Peyer's patch (tissue), 4 donors: ENCODE measurements around the gene GBP6.

Experiments
- POLR2A ChIP-seq, 2 donors: fragments of 450-650 bp; IDR thresholded peaks; one replicate each; pipeline ENCODE4 v1.5.1; 2017; ENCODE audit warnings: antibody characterized with exemption in 2 of 2, mild to moderate bottlenecking in 2 of 2, moderate library complexity in 2 of 2
- TF ChIP-seq, protein P1 (sequence below), 6 experiments: fragments of 450-650 bp in 4 of 6; fragments of 200-600 bp in 2 of 6; sonication (generic) in 1 of 6; IDR thresholded peaks; one replicate each; pipeline ENCODE4 v1.5.1; 2017 to 2019; ENCODE audit warnings: antibody characterized with exemption in 6 of 6, mild to moderate bottlenecking in 3 of 6, moderate library complexity in 1 of 6

DNA sequence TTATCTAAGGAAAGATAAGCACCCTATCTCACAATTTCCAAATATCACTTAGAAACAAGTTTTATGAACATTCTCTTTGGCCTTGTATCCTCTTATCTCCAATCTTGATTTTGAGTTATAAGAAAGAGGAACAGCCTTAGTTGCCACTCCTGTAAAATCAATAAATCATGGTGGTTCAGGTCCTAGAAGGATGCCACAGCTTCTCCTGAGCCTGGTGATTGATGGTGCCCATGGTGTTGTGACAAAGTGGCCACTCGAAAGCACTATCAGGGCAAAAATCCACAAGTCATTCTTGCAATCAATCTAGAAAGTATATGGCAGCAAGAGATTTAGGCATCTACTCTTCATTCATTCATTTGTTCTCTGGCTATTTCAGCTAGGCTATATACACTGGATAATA lies 27.8 kb downstream of the GBP6 start:
- TF ChIP-seq, protein P1, sequence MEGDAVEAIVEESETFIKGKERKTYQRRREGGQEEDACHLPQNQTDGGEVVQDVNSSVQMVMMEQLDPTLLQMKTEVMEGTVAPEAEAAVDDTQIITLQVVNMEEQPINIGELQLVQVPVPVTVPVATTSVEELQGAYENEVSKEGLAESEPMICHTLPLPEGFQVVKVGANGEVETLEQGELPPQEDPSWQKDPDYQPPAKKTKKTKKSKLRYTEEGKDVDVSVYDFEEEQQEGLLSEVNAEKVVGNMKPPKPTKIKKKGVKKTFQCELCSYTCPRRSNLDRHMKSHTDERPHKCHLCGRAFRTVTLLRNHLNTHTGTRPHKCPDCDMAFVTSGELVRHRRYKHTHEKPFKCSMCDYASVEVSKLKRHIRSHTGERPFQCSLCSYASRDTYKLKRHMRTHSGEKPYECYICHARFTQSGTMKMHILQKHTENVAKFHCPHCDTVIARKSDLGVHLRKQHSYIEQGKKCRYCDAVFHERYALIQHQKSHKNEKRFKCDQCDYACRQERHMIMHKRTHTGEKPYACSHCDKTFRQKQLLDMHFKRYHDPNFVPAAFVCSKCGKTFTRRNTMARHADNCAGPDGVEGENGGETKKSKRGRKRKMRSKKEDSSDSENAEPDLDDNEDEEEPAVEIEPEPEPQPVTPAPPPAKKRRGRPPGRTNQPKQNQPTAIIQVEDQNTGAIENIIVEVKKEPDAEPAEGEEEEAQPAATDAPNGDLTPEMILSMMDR (IDR thresholded peaks at IDR 0.05): no peak
- TF ChIP-seq POLR2A (IDR thresholded peaks at IDR 0.05): no peak
